DLD1 (cell line): ENCODE measurements around the gene SCAP.
"Not testable (repeated sequence)": the region's sequence is repeated elsewhere in the genome, so short reads cannot be mapped to it uniquely, and the experiment has no call there.

Experiments used
- in situ Hi-C: cut with HindIII; loops from 2 replicates; pipeline ENCODE4 v1.10.0; 2017; ENCODE audit warnings: low sequenced_read_pairs

The SCAP gene

GRCh38 chr3:47475570-47476329 lies at the start of gene SCAP:
TSS of gene SCAP (minus strand) at chr3:47475941. CDS start at chr3:47442993, 32,948 bp downstream.
- in situ Hi-C loops, result no loop called here

GRCh38 chr3:47523310-47524073 lies 47.8 kb upstream of the SCAP start:
- in situ Hi-C loops, result no loop called here

GRCh38 chr3:47522082-47522987 lies 46.6 kb upstream of the SCAP start:
- in situ Hi-C loops, result no loop called here

- in situ Hi-C loops, result no loop called here
These were observed 45.0 kb upstream of the SCAP start for GRCh38 chr3:47520756-47521155.

- in situ Hi-C loops, result no loop called here
These were observed 42.2 kb upstream of the SCAP start for GRCh38 chr3:47517937-47518336.

GRCh38 chr3:47515864-47516319 lies 40.2 kb upstream of the SCAP start:
- in situ Hi-C loops, result no loop called here

- in situ Hi-C loops, result no loop called here
These were observed 39.4 kb upstream of the SCAP start for GRCh38 chr3:47515100-47515499.

- in situ Hi-C loops, result no loop called here
These were observed 37.6 kb upstream of the SCAP start, which contains the start of gene ELP6 for GRCh38 chr3:47513125-47513929. TSS of gene ELP6 (minus strand) at chr3:47513712. CDS start at chr3:47513590, 122 bp downstream.

GRCh38 chr3:47512416-47513124 lies 36.8 kb upstream of the SCAP start:
- in situ Hi-C loops, result no loop called here

GRCh38 chr3:47505267-47505666 lies 29.5 kb upstream of the SCAP start:
- in situ Hi-C loops, result not testable (repeated sequence)

- in situ Hi-C loops, result no loop called here
These were observed 28.4 kb upstream of the SCAP start for GRCh38 chr3:47504113-47504512.

- in situ Hi-C loops, result no loop called here
These were observed 27.3 kb upstream of the SCAP start for GRCh38 chr3:47503033-47503432.

GRCh38 chr3:47496892-47497291 lies 21.2 kb upstream of the SCAP start:
- in situ Hi-C loops, result no loop called here

- in situ Hi-C loops, result no loop called here
These were observed 20.1 kb upstream of the SCAP start for GRCh38 chr3:47495886-47496285.

- in situ Hi-C loops, result no loop called here
These were observed 19.4 kb upstream of the SCAP start for GRCh38 chr3:47495111-47495510.

GRCh38 chr3:47491777-47492176 lies 16.0 kb upstream of the SCAP start:
- in situ Hi-C loops, result no loop called here

GRCh38 chr3:47491186-47491585 lies 15.4 kb upstream of the SCAP start:
- in situ Hi-C loops, result no loop called here

GRCh38 chr3:47487265-47487664 lies 11.5 kb upstream of the SCAP start:
- in situ Hi-C loops, result no loop called here

GRCh38 chr3:47485812-47486211 lies 10.1 kb upstream of the SCAP start:
- in situ Hi-C loops, result no loop called here

- in situ Hi-C loops, result no loop called here
These were observed 6.6 kb upstream of the SCAP start for GRCh38 chr3:47482366-47482765.
